ENCODE measurements around the gene ENKD1.

DNA sequence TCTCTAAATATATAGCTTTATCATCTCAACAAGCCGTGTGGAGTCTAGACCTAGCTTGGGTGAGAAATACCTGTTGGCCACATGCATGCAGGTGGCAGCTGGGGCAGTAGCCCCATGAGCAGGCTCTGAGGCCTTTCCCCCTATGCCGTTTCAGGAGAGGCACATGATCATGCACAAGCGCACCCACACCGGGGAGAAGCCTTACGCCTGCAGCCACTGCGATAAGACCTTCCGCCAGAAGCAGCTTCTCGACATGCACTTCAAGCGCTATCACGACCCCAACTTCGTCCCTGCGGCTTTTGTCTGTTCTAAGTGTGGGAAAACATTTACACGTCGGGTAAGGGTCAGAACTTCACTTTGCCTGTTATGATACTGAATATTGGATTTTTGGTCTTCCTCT is 38.3 kb downstream of the ENKD1 start:
- TF ChIP-seq, protein P1, sequence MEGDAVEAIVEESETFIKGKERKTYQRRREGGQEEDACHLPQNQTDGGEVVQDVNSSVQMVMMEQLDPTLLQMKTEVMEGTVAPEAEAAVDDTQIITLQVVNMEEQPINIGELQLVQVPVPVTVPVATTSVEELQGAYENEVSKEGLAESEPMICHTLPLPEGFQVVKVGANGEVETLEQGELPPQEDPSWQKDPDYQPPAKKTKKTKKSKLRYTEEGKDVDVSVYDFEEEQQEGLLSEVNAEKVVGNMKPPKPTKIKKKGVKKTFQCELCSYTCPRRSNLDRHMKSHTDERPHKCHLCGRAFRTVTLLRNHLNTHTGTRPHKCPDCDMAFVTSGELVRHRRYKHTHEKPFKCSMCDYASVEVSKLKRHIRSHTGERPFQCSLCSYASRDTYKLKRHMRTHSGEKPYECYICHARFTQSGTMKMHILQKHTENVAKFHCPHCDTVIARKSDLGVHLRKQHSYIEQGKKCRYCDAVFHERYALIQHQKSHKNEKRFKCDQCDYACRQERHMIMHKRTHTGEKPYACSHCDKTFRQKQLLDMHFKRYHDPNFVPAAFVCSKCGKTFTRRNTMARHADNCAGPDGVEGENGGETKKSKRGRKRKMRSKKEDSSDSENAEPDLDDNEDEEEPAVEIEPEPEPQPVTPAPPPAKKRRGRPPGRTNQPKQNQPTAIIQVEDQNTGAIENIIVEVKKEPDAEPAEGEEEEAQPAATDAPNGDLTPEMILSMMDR (conservative IDR thresholded peaks at IDR 0.05; ENCODE audit: low read depth, low read length), result no peak
- TF ChIP-seq FOS (IDR thresholded peaks at IDR 0.05; ENCODE audit: low read depth, low read length) (no peak), POLR2A (IDR thresholded peaks at IDR 0.05; ENCODE audit: low read depth, low read length) (no peak), MAFK (IDR thresholded peaks at IDR 0.05; ENCODE audit: low read depth, low read length) (no peak), SMC3 (IDR thresholded peaks at IDR 0.05; ENCODE audit: low read depth, low read length) (no peak), CEBPB (IDR thresholded peaks at IDR 0.05; ENCODE audit: low read depth, low read length) (no peak), MXI1 (IDR thresholded peaks at IDR 0.05; ENCODE audit: borderline replicate concordance, low read depth, low read length) (no peak), RCOR1 (IDR thresholded peaks at IDR 0.05; ENCODE audit: insufficient replicate concordance, low read length) (no peak), MAZ (IDR thresholded peaks at IDR 0.05; ENCODE audit: borderline replicate concordance, low read depth, low read length) (no peak), BHLHE40 (IDR thresholded peaks at IDR 0.05; ENCODE audit: low read depth, low read length) (no peak)
